Cardiac muscle cell (in vitro differentiated cells and primary cell): ENCODE results near the gene LCLAT1. TPM values are rescaled to one million over a fixed set of nuclear protein-coding genes. Genes with fewer than 3 reads are reported as not detected.

ENCODE experiments used
- DNase-seq, 2 donors: peaks; one replicate each; pipeline versions ENCODE4 v3.0.0 to v3.0.0-alpha.2; 2010 to 2017; ENCODE audit warnings: low read depth in 1 of 2, low spot score in 1 of 2
- H3K27ac ChIP-seq: fragments of 200-600 bp; sonication (generic); 2 replicates; pipeline ENCODE4 v1.5.1; 2016
- H3K27me3 ChIP-seq: fragments of 200-600 bp; sonication (generic); 2 replicates; pipeline ENCODE4 v1.6.0; 2016; ENCODE audit warnings: control low read depth
- H3K36me3 ChIP-seq: fragments of 200-600 bp; sonication (generic); 2 replicates; pipeline ENCODE4 v1.5.1; 2016; ENCODE audit warnings: control low read depth
- H3K4me1 ChIP-seq: fragments of 200-600 bp; sonication (generic); 2 replicates; pipeline ENCODE4 v1.8.1; 2017; ENCODE audit warnings: low read depth, mild to moderate bottlenecking, mixed run types
- H3K4me3 ChIP-seq: fragments of 200-600 bp; sonication (generic); 2 replicates; pipeline ENCODE4 v1.5.1; 2016; ENCODE audit warnings: mild to moderate bottlenecking
- H3K9me3 ChIP-seq: fragments of 200-600 bp; sonication (generic); 2 replicates; pipeline ENCODE4 v1.5.1; 2017; ENCODE audit warnings: low read depth, mild to moderate bottlenecking, control low read depth
- polyA plus RNA-seq: library from polyadenylated mRNA; unstranded; fragments of >200 nt; fragmentation: Nextera tagmentation; extraction: Ambion mirVana; gene quantifications from 2 replicates; pipeline ENCODE4 v1.2.1, GENCODE V29; 2016
- total RNA-seq: library from RNA; depleted of rRNA; stranded (reverse); fragments of >200 nt; gene quantifications from 2 replicates; pipeline ENCODE4 v1.2.3, GENCODE V29; 2016
- TF ChIP-seq, protein P1 (sequence below): IDR thresholded peaks from 2 replicates; pipeline ENCODE4 v1.5.1; 2012; ENCODE audit warnings: low read depth, mild to moderate bottlenecking, low read length

LCLAT1 gene
- total and polyA plus RNA-seq, 2 experiments from 2014 or later, result 19.6 to 25.5 TPM

DNA sequence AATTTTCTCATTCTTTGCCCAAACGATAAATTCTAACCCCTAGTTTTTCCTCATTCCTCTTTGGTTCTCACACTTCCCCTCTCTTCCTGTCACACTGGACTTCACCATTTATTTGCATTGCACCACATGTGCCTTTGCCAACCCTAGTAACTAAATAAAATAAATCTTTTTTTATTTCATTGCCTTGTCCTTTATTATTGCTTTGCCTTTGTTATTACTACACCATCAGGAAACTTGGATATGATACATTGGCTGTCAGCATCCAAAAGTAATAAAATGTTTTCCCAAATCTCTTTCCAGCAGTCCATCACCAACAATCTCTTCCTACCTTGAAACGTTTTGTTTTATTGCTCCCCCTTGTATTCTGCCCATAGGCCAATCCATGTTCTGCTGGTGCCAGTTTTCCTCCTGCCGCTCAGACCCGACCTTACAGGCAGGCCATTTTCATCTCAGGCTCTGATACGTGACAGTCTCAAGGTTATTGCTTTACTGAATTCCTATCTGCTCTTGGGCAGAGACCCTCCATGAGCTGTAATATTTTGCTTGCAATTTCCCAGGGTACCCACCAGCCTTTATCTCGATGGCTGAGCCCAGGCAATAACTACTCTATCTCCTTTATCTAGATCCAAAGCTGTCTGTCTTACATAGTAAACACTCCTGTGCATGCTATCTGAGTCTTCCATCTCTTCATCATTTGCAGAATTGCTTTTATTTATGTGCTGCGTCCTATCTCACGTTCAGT is 19.3 kb upstream of the LCLAT1 start:
- no peaks in the 10 kb centered on the region for H3K27me3 ChIP-seq
- no peak for DNase-seq
- H3K4me1 ChIP-seq, result peaks cover 3% of the 10 kb centered on the region
- TF ChIP-seq, protein P1, sequence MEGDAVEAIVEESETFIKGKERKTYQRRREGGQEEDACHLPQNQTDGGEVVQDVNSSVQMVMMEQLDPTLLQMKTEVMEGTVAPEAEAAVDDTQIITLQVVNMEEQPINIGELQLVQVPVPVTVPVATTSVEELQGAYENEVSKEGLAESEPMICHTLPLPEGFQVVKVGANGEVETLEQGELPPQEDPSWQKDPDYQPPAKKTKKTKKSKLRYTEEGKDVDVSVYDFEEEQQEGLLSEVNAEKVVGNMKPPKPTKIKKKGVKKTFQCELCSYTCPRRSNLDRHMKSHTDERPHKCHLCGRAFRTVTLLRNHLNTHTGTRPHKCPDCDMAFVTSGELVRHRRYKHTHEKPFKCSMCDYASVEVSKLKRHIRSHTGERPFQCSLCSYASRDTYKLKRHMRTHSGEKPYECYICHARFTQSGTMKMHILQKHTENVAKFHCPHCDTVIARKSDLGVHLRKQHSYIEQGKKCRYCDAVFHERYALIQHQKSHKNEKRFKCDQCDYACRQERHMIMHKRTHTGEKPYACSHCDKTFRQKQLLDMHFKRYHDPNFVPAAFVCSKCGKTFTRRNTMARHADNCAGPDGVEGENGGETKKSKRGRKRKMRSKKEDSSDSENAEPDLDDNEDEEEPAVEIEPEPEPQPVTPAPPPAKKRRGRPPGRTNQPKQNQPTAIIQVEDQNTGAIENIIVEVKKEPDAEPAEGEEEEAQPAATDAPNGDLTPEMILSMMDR, result no peak
- no peaks in the 10 kb centered on the region for H3K9me3 ChIP-seq
- no peak overlapping the region for H3K27ac ChIP-seq
- H3K4me3 ChIP-seq, result no peak overlapping the region
- H3K36me3 ChIP-seq, result no peaks in the 10 kb centered on the region

DNA sequence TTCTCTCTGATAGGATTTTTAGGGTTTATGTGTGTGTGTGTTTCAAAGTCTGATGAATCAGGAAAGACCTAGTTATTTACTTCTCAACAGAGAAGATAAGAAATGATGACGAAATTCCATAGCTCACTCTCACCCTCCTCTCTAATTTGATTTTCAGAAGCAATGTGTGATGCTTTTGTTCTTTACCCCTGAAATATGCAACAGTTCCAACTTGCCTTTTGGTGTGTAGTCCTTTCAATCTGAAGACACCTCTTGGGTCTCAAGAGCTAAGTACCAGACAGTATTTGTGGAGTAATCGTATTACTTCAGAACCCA is 18.7 kb upstream of the LCLAT1 start:
- Histone ChIP-seq H3K27ac (no peak overlapping the region), H3K4me1 (peaks cover under 1% of the 10 kb centered on the region), H3K36me3 (no peaks in the 10 kb centered on the region), H3K4me3 (no peak overlapping the region), H3K27me3 (no peaks in the 10 kb centered on the region), H3K9me3 (no peaks in the 10 kb centered on the region)
- no peak for DNase-seq
- TF ChIP-seq, protein P1, result no peak

- Histone ChIP-seq H3K9me3 (no peaks in the 10 kb centered on the region), H3K27me3 (no peaks in the 10 kb centered on the region), H3K27ac (no peak overlapping the region), H3K4me3 (no peak overlapping the region), H3K4me1 (no peaks in the 10 kb centered on the region), H3K36me3 (no peaks in the 10 kb centered on the region)
- no peak for DNase-seq
- TF ChIP-seq, protein P1, result no peak
Measured at GRCh38 chr2:30428827-30429461, 18.1 kb upstream of the LCLAT1 start.

GRCh38 chr2:30433541-30434299 is 13.3 kb upstream of the LCLAT1 start:
- no peaks in the 10 kb centered on the region for H3K9me3 ChIP-seq
- peak in 1 of 2 donors; percentile 54 for DNase-seq
- TF ChIP-seq, protein P1, result no peak
- no peak overlapping the region for H3K4me3 ChIP-seq
- no peaks in the 10 kb centered on the region for H3K36me3 ChIP-seq
- H3K27ac ChIP-seq, result no peak overlapping the region
- no peaks in the 10 kb centered on the region for H3K27me3 ChIP-seq
- peaks cover 14% of the 10 kb centered on the region for H3K4me1 ChIP-seq

GRCh38 chr2:30434708-30435107 is 12.3 kb upstream of the LCLAT1 start:
- TF ChIP-seq, protein P1, result no peak
- Histone ChIP-seq H3K36me3 (no peaks in the 10 kb centered on the region), H3K4me3 (no peak overlapping the region), H3K27ac (no peak overlapping the region), H3K9me3 (no peaks in the 10 kb centered on the region), H3K27me3 (no peaks in the 10 kb centered on the region), H3K4me1 (peaks cover 14% of the 10 kb centered on the region)
- DNase-seq, result no peak
